ENCODE measurements around the gene TUBB6.

The TUBB6 gene

DNA sequence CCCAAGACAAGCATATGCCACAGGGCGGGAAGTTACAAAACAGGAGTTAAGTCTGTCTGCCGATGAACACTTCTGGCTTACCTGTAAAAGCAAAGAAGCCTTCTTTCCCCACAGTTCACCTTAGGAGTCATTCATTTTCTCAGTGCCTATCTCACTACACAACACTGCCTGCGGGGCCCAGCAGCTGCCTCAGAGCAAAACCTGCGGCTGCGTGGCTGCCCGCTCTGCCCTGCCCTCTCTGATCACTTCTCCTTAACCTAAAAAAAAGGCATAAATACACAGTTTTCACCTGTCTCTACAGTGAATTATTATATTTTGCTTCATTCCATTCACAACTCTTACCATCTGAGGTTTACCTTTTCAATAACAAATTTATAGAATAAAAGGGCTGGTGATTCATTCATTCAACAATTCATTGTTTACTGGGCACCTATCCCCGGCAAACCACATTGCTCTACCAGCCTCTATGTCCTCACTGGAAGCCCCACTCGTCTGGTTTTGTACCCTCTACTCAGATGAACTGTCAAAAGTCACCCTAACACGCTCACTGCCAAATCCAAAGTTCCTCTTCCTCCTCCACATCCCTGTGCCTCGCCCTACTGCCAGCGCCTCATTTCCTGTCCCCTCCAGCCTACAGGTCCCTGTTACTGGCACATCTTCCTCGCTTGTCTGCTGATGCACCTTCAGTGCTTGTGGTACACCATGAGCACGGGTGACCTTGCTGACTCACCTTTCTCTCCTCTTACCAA, 37.6 kb downstream of the TUBB6 start:
- TF ChIP-seq BHLHE40 (IDR thresholded peaks at IDR 0.05; ENCODE audit: borderline replicate concordance) (no peak), NFRKB (IDR thresholded peaks at IDR 0.05) (no peak), FOXM1 (IDR thresholded peaks at IDR 0.05; ENCODE audit: borderline replicate concordance) (no peak), ZNF384 (IDR thresholded peaks at IDR 0.05) (no peak), ARNT (IDR thresholded peaks at IDR 0.05) (no peak)
- DNase-seq (ENCODE audit: extremely low spot score) = no peak
- ChIA-PET CTCF (no interaction called here), POLR2A (no interaction called here)

DNA sequence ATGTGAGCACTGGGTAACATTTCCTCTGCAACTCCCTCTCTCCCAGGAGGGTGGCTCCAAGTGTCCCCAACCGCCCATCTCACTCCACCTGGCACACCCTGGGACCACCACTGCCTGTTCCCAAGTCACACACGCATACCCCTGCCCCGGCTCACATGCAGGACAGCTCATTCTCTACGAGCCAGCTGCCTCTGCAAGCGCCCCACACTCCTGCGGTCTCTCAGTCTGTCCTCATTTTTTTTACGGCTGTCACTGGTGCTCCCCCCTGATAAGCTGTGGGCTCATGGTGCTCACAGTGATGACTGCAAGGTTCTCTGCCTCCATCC, 38.2 kb downstream of the TUBB6 start:
- ChIA-PET POLR2A (no interaction called here), CTCF (no interaction called here)

DNA sequence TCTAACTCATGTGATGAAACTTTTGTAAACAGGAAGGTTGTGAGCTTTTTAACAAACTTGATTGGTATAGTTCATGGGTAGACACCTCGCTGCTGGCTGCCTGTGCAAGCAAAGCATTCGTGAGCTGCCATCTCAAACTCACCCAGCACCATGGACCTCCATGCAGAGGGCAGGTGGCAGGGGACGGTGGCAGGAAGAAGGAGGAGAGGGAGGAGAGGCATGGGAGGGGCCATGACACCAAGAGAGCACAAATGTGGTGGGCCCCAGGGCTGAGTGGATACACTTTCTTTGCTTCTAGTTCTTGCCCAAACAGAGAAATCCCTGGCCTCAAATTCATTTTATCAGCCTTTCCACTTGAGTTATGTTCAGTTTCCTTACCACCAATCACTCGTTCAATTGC, 39.9 kb downstream of the TUBB6 start:
- CTCF ChIA-PET = no interaction called here

More for the DNA sequence above, 38.2 kb downstream of the TUBB6 start:
- no peak for TF ChIP-seq BHLHE40 (IDR thresholded peaks at IDR 0.05; ENCODE audit: borderline replicate concordance)
- no peak for TF ChIP-seq ZNF384 (IDR thresholded peaks at IDR 0.05)
- no peak for TF ChIP-seq L3MBTL2 (conservative IDR thresholded peaks at IDR 0.05)
- TF ChIP-seq, protein P1, sequence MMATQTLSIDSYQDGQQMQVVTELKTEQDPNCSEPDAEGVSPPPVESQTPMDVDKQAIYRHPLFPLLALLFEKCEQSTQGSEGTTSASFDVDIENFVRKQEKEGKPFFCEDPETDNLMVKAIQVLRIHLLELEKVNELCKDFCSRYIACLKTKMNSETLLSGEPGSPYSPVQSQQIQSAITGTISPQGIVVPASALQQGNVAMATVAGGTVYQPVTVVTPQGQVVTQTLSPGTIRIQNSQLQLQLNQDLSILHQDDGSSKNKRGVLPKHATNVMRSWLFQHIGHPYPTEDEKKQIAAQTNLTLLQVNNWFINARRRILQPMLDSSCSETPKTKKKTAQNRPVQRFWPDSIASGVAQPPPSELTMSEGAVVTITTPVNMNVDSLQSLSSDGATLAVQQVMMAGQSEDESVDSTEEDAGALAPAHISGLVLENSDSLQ (IDR thresholded peaks at IDR 0.05) = no peak
- TF ChIP-seq FOXA1 (IDR thresholded peaks at IDR 0.05) = no peak
- no peak for TF ChIP-seq TARDBP (IDR thresholded peaks at IDR 0.05)
- TF ChIP-seq SP1 (IDR thresholded peaks at IDR 0.05) = no peak
- no peak for TF ChIP-seq ELF4 (IDR thresholded peaks at IDR 0.05)
- no peak for DNase-seq (ENCODE audit: extremely low spot score)

DNA sequence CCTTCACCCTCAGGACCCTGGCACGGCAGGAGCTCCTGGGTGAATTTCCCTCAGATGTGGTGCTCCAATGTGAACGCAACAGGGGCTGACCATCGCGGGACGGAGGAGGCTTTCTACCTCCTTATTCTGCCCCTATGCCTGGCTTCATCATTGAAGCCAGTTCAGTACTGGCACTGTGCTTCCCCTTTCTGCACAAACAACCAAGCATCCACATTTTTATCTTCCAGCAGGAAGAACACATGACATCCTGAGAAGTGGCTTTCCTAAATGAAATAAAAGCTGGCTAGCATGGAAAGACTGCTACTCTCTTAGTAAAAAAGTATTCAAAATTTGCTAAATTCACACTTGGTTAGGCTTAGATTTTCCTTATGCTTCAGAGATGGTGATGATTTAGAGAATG, 44.1 kb downstream of the TUBB6 start:
- DNase-seq (ENCODE audit: extremely low spot score) = no peak
- ChIA-PET POLR2A (no interaction called here), CTCF (interaction anchor here (1.4 kb wide), 1 partner anchor 24 kb away, joined by 3 read pairs; no protein-coding TSS in a partner anchor)
- TF ChIP-seq BHLHE40 (IDR thresholded peaks at IDR 0.05; ENCODE audit: borderline replicate concordance) (no peak), FOXM1 (IDR thresholded peaks at IDR 0.05; ENCODE audit: borderline replicate concordance) (no peak), ELF4 (IDR thresholded peaks at IDR 0.05) (no peak)

More for the DNA sequence above, 39.9 kb downstream of the TUBB6 start:
- DNase-seq (ENCODE audit: extremely low spot score) = no peak
- POLR2A ChIA-PET = no interaction called here
- no peak for TF ChIP-seq FOXA1 (IDR thresholded peaks at IDR 0.05)

DNA sequence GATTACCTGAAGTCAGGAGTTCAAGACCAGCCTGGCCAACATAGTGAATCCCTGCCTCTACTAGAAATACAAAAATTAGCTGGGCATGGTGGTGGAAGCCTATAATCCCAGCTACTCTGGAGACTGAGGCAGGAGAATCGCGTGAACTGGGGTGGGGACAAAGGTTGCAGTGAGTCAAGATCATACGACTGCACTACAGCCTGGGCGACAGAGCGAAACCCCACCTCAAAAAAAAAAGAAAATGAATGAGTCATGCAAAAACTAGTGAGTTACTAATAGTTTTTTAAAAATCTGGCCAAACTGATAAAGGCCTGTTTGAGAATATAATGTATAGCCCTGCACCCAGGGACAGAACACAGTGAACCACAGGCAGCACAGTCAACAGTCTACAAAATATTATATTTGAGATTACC, 51.5 kb downstream of the TUBB6 start:
- CTCF ChIA-PET = no interaction called here
- DNase-seq (ENCODE audit: extremely low spot score) = no peak
- POLR2A ChIA-PET = no interaction called here
- TF ChIP-seq ARNT (IDR thresholded peaks at IDR 0.05) (no peak), FOXA1 (IDR thresholded peaks at IDR 0.05) (no peak), LEF1 (IDR thresholded peaks at IDR 0.05; ENCODE audit: borderline replicate concordance) (no peak), FOXK2 (IDR thresholded peaks at IDR 0.05) (no peak)

DNA sequence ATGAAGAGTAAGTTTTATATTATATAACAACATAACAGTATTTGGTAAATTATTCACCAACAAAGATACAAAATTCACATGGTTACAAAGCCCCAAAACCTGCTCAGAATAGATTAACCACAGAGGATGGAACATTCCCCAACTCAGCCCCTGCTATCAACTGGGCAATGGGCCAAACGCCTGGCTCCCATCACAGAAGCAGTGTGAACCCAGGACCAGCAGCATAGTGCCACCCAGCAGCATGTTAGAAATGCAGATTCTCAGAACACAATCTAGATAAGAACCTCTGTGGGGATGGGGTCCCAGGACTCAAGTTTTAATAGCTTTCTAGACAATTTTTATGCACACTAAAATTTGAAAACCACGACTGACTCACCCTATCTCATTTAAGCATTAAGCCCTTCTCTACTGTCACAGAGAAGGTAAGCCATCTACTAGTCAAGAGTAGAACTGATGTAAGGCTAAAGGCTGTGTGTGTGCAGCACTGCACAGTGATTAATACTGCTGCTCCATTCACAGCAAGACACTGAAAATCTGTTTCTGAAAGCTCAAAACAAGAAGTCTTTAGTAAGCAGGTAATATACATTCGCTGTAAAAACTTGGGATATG, 53.8 kb downstream of the TUBB6 start:
- ChIA-PET POLR2A (no interaction called here), CTCF (interaction anchor here (0.6 kb wide), 1 partner anchor 509 kb away, joined by 3 read pairs; no protein-coding TSS in a partner anchor)
- TF ChIP-seq ARNT (IDR thresholded peaks at IDR 0.05) (no peak), CTBP1 (IDR thresholded peaks at IDR 0.05; ENCODE audit: borderline replicate concordance) (no peak), BHLHE40 (IDR thresholded peaks at IDR 0.05; ENCODE audit: borderline replicate concordance) (no peak)
- TF ChIP-seq, protein P1 (IDR thresholded peaks at IDR 0.05) = no peak
- DNase-seq (ENCODE audit: extremely low spot score) = no peak

DNA sequence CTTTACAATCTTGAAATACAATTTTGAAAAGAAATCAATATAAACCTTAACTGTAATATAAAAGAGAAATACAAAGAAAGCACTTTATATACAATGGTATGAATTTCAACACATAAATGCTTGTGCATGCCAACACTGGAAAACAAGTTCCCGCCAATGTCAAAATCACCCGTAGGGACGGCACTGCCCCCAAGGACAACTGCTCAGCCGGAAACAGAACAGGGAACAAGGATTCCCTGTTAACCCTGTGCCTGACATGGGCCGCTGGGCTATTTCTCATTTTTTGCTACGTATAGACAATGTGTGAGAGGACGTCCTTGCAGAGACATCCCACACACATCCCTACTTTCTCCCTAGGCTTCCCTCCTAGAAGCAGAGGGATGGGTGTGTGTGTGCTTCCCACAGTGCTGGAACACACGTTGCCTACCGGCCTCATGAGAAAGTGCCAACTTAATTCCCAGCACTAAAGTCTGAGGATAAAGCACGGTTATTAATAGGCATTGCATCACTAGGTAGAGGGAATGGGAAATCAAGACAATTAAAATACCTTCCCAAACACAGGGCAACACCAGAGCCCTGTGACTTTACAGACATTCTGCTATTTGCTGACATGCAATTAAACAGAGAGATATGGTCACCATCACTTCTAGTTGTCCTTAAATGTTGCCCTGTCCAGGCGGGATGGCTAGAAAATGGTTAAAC, 54.6 kb downstream of the TUBB6 start:
- ChIA-PET CTCF (no interaction called here), POLR2A (no interaction called here)
- TF ChIP-seq LEF1 (IDR thresholded peaks at IDR 0.05; ENCODE audit: borderline replicate concordance) (no peak), TARDBP (IDR thresholded peaks at IDR 0.05) (no peak), HDGF (IDR thresholded peaks at IDR 0.05; ENCODE audit: borderline replicate concordance) (no peak), SP1 (IDR thresholded peaks at IDR 0.05) (no peak), FOXM1 (IDR thresholded peaks at IDR 0.05; ENCODE audit: borderline replicate concordance) (no peak), L3MBTL2 (conservative IDR thresholded peaks at IDR 0.05) (no peak), CTBP1 (IDR thresholded peaks at IDR 0.05; ENCODE audit: borderline replicate concordance) (no peak), ZNF384 (IDR thresholded peaks at IDR 0.05) (no peak), FOXA1 (IDR thresholded peaks at IDR 0.05) (no peak), NFRKB (IDR thresholded peaks at IDR 0.05) (no peak), BHLHE40 (IDR thresholded peaks at IDR 0.05; ENCODE audit: borderline replicate concordance) (no peak), FOXK2 (IDR thresholded peaks at IDR 0.05) (no peak), ELF4 (IDR thresholded peaks at IDR 0.05) (no peak), SUZ12 (IDR thresholded peaks at IDR 0.05) (no peak), ARNT (IDR thresholded peaks at IDR 0.05) (no peak)
- TF ChIP-seq, protein P1 (IDR thresholded peaks at IDR 0.05) = no peak
- no peak for DNase-seq (ENCODE audit: extremely low spot score)

All from HEK293T (cell line).